ENCODE measurements around the gene IFT88.

DNA sequence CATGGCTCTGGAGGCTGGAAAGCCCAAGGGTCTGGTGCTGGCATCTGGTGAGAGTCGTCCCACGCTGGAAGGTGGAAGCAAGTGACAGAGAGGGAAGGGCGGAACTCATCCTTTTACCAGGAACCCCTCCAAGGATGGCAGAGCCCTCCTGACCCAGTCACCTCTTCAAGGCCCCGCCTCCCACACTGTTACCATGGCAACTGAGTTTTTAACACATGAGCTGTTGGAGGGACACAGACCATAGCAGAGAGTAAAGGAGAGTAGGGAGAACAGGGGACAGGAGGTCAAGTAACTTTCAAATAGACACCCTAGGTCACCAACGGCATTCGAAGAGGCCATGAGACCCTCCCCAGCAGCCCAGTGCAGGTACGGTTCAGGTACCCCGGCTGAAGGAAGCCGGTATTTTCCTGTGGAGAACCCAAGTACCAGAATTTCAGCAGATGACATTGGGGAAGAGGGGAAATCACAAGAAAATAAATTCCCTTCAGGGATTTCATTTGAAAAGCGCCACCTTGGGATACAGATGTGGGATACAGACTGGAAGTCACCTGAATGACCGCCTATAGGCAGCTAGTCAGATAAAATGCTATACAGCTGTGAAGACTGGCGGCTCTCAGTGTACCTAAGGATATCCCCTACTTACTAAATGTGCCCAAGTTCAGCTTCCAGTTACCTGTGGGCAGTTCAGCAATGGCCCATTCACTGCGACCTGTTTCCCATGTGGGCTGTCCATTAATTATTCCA, 144.5 kb downstream of the IFT88 start:
- TF ChIP-seq, protein P1, sequence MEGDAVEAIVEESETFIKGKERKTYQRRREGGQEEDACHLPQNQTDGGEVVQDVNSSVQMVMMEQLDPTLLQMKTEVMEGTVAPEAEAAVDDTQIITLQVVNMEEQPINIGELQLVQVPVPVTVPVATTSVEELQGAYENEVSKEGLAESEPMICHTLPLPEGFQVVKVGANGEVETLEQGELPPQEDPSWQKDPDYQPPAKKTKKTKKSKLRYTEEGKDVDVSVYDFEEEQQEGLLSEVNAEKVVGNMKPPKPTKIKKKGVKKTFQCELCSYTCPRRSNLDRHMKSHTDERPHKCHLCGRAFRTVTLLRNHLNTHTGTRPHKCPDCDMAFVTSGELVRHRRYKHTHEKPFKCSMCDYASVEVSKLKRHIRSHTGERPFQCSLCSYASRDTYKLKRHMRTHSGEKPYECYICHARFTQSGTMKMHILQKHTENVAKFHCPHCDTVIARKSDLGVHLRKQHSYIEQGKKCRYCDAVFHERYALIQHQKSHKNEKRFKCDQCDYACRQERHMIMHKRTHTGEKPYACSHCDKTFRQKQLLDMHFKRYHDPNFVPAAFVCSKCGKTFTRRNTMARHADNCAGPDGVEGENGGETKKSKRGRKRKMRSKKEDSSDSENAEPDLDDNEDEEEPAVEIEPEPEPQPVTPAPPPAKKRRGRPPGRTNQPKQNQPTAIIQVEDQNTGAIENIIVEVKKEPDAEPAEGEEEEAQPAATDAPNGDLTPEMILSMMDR (IDR thresholded peaks at IDR 0.05): no peak
- TF ChIP-seq EP300 (IDR thresholded peaks at IDR 0.05) (no peak), POLR2A (IDR thresholded peaks at IDR 0.05) (no peak), POLR2AphosphoS5 (IDR thresholded peaks at IDR 0.05) (no peak)

Measured in suprapubic skin (tissue), 4 donors.